GM23248 (cell line): ENCODE results near the gene GULP1. TPM values are rescaled to one million over a fixed set of nuclear protein-coding genes. Genes with fewer than 3 reads are reported as not detected.

Experiments
- DNase-seq: peaks from one replicate; pipeline ENCODE4 v3.0.0-alpha.2; 2015
- H2AFZ ChIP-seq: fragments of 200-600 bp; sonication (generic); 2 replicates; pipeline ENCODE4 v1.6.1; 2016; ENCODE audit warnings: antibody characterized with exemption
- H3F3A ChIP-seq: fragments of 200-600 bp; sonication (generic); 2 replicates; pipeline ENCODE4 v1.6.1; 2016; ENCODE audit warnings: mild to moderate bottlenecking, antibody characterized with exemption, mixed run types; ENCODE audit not compliant: insufficient read depth
- H3K27ac ChIP-seq: fragments of 200-600 bp; sonication (generic); 2 replicates; pipeline ENCODE4 v1.5.1; 2016; ENCODE audit warnings: mild to moderate bottlenecking
- H3K27me3 ChIP-seq: fragments of 200-600 bp; sonication (generic); replicated peaks from 2 replicates; pipeline ENCODE4 v1.6.1; 2016; ENCODE audit warnings: mild to moderate bottlenecking; ENCODE audit not compliant: insufficient read depth
- H3K36me3 ChIP-seq: fragments of 200-600 bp; sonication (generic); 2 replicates; pipeline ENCODE4 v1.6.1; 2016; ENCODE audit warnings: low read depth, mild to moderate bottlenecking
- H3K4me1 ChIP-seq: fragments of 200-600 bp; sonication (generic); 2 replicates; pipeline ENCODE4 v1.6.1; 2016; ENCODE audit warnings: mild to moderate bottlenecking; ENCODE audit not compliant: insufficient read depth
- H3K4me2 ChIP-seq: fragments of 200-600 bp; sonication (generic); one replicate; pipeline ENCODE4 v1.6.1; 2016; ENCODE audit warnings: mild to moderate bottlenecking; ENCODE audit not compliant: unreplicated experiment
- H3K4me3 ChIP-seq: fragments of 200-600 bp; sonication (generic); 2 replicates; pipeline ENCODE4 v1.5.1; 2016; ENCODE audit warnings: mild to moderate bottlenecking
- H3K79me2 ChIP-seq: fragments of 200-600 bp; sonication (generic); 2 replicates; pipeline ENCODE4 v1.6.1; 2016; ENCODE audit warnings: mild to moderate bottlenecking; ENCODE audit not compliant: insufficient read depth
- H3K9ac ChIP-seq: fragments of 200-600 bp; sonication (generic); 2 replicates; pipeline ENCODE4 v1.6.1; 2016; ENCODE audit warnings: mild to moderate bottlenecking
- H3K9me2 ChIP-seq: fragments of 200-600 bp; sonication (generic); 2 replicates; pipeline ENCODE4 v1.6.1; 2016; ENCODE audit warnings: mixed run types, mild to moderate bottlenecking, moderate library complexity; ENCODE audit not compliant: insufficient read depth
- H3K9me3 ChIP-seq: fragments of 200-600 bp; sonication (generic); one replicate; pipeline ENCODE4 v1.6.1; 2017; ENCODE audit warnings: low read depth
- H4K20me1 ChIP-seq: fragments of 200-600 bp; sonication (generic); 2 replicates; pipeline ENCODE4 v1.6.0; 2016; ENCODE audit not compliant: insufficient read depth
- EZH2 ChIP-seq: fragments of 200-600 bp; sonication (generic); IDR thresholded peaks from 2 replicates; pipeline ENCODE4 v1.6.1; 2018; ENCODE audit warnings: antibody characterized with exemption, mild to moderate bottlenecking; ENCODE audit not compliant: insufficient read depth, poor library complexity, severe bottlenecking
- EZH2phosphoT487 ChIP-seq: fragments of 200-600 bp; sonication (generic); IDR thresholded peaks from 2 replicates; pipeline ENCODE4 v1.6.1; 2018; ENCODE audit warnings: antibody characterized with exemption, moderate library complexity, mild to moderate bottlenecking, low read depth; ENCODE audit not compliant: insufficient read depth
- WGBS, 2 experiments: methylation state at CpG; one replicate each; pipeline ENCODE4 v1.1.6; 2015 to 2017; ENCODE audit warnings: low lambda C conversion rate in 2 of 2, low coverage in 1 of 2; ENCODE audit errors: missing lambda C conversion rate in 2 of 2; 5-methylcytosine and 5-hydroxymethylcytosine counted together
- in situ Hi-C: fragments of 300-500 bp; cut with MboI; formaldehyde crosslinking; loops from 2 replicates; pipeline ENCODE4 v1.15.0; 2020
- polyA plus RNA-seq: library from polyadenylated mRNA; unstranded; fragments of >200 nt; fragmentation: Nextera tagmentation; extraction: Ambion mirVana; gene quantifications from 2 replicates; pipeline ENCODE4 v1.2.1, GENCODE V29; 2016
- total RNA-seq: library from RNA; depleted of rRNA; stranded (reverse); fragments of >200 nt; shearing (Covaris generic); gene quantifications from 2 replicates; pipeline ENCODE4 v1.2.3, GENCODE V29; 2014

GULP1 gene
- total and polyA plus RNA-seq, 2 experiments from 2014 or later = 6.1 to 11.9 TPM

DNA sequence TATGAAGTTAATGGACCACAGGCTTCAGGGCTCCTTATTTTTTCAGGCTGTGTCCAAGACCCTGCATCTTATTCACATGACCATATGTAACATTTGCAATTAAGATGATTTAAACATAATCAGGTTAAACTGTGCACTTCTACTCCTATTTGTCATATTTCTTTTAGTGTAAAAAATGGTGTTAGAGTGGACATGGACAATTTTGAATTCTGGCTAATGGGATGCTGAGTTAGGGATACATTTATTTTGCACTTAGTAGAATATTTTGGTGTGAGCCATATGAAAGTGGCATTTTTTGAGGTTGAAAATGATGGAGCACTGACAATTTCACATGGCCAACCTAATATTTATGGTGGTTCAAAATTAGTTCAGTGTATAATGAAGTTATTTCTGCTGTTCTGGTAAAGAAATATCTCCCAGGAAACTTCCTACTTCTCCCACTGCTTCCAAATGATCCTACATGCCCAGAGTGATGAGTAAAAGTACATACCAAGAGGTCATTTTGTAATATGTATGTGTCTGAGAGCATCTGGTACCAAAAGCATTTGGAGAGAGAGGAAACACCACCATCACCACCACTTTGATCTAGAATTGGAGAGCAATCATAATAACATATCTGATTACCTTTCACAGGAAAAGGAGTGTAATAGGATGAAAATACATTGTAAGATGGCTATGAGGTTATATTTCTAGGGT lies 36.0 kb downstream of the GULP1 start:
- Histone ChIP-seq H3K4me1 (peaks cover 17% of the 10 kb centered on the region), H3K36me3 (no peaks in the 10 kb centered on the region), H3K9me3 (no peaks in the 10 kb centered on the region), H3K4me2 (no peak overlapping the region), H4K20me1 (no peaks in the 10 kb centered on the region), H3K9me2 (no peaks in the 10 kb centered on the region), H3K79me2 (no peaks in the 10 kb centered on the region), H3K27me3 (no peaks in the 10 kb centered on the region), H3K4me3 (no peak overlapping the region), H3K9ac (no peak overlapping the region), H3F3A (peaks cover 9% of the 10 kb centered on the region; the same call in 1 of the 2 replicates), H2AFZ (no peak overlapping the region), H3K27ac (no peak overlapping the region)
- TF ChIP-seq EZH2 (no peak), EZH2phosphoT487 (no peak)
- no peak for DNase-seq
- in situ Hi-C loops = no loop called here

DNA sequence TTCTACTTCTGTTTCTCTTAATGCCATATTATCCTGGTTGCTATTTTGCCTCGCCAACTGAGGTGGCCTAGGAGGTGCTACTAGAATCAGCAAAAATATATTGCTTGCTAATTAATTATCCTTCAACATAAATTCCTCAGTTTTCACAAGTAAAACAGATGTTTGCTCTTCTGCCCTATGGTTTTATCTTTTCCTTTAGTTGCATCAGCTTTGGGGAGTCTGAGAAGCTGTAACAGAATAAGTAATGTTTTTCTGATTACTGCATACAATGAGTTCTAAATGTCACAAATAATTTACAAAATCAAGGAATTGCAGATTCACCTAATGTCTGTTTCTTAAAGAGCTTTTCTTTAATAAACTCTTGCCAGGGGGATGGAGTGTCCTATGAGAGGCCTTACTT lies 36.7 kb downstream of the GULP1 start:
- H3K9me2 ChIP-seq = no peaks in the 10 kb centered on the region
- TF ChIP-seq EZH2phosphoT487 = no peak
- no peak for TF ChIP-seq EZH2
- no peak overlapping the region for H3K4me2 ChIP-seq
- no peaks in the 10 kb centered on the region for H3K79me2 ChIP-seq
- 0 out of 2 replicates have a peak, but pooled peaks cover 4% of the 10 kb centered on the region for H3F3A ChIP-seq
- H2AFZ ChIP-seq = no peak overlapping the region
- H3K36me3 ChIP-seq = no peaks in the 10 kb centered on the region
- in situ Hi-C loops = no loop called here
- no peak overlapping the region for H3K4me3 ChIP-seq
- DNase-seq = no peak
- H3K9ac ChIP-seq = no peak overlapping the region
- no peak overlapping the region for H3K27ac ChIP-seq
- no peaks in the 10 kb centered on the region for H4K20me1 ChIP-seq
- no peaks in the 10 kb centered on the region for H3K9me3 ChIP-seq
- WGBS, 2 experiments = 97 to 100% methylated on average over 1 of the region's 1 CpG
- no peaks in the 10 kb centered on the region for H3K27me3 ChIP-seq
- peaks cover 10% of the 10 kb centered on the region for H3K4me1 ChIP-seq

DNA sequence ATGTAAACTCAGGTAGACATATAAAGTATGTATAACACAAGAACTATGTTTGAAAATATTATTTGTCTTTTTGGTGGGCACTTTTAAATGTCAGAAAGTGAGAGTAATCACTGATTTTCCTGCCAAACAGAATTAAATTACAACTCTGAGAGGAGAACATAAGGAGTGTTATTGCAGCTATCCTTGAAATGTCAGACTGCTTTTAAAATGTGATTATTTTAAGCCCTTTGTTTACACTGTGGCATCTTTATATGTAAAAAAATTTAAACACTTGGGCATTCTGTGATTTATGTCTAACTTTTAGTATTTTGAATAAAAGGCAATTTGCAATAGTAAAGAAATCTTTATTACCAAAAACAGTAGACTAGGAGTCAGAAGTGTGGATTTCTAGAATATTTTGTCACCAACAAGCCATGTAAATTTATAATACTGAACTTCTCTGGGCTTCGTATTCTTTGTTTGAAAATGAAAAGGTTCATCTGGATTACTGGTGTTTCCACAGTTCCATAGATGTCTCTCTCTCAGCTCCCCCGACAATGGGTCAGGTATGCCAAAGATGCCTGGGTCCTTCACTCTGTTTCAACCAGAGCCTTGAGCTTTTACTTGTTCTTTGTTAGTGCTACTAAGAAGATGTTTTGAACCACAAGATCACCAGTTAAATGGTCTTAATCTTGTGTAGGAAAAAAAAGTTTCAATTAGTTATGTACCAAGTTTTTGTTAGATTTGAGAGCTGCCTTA lies 38.8 kb downstream of the GULP1 start:
- no peak for DNase-seq
- Histone ChIP-seq H3K36me3 (no peaks in the 10 kb centered on the region), H3K4me3 (no peak overlapping the region), H3K4me1 (no peaks in the 10 kb centered on the region), H3K9me3 (no peaks in the 10 kb centered on the region), H3F3A (no peaks in the 10 kb centered on the region), H2AFZ (no peak overlapping the region), H3K79me2 (no peaks in the 10 kb centered on the region), H3K9me2 (no peaks in the 10 kb centered on the region), H3K9ac (no peak overlapping the region), H3K27ac (no peak overlapping the region), H3K27me3 (no peaks in the 10 kb centered on the region), H3K4me2 (no peak overlapping the region), H4K20me1 (no peaks in the 10 kb centered on the region)
- 79 to 93% methylated on average over 2 of the region's 2 CpGs for WGBS, 2 experiments
- TF ChIP-seq EZH2phosphoT487 = no peak
- TF ChIP-seq EZH2 = no peak
- in situ Hi-C loops = no loop called here

DNA sequence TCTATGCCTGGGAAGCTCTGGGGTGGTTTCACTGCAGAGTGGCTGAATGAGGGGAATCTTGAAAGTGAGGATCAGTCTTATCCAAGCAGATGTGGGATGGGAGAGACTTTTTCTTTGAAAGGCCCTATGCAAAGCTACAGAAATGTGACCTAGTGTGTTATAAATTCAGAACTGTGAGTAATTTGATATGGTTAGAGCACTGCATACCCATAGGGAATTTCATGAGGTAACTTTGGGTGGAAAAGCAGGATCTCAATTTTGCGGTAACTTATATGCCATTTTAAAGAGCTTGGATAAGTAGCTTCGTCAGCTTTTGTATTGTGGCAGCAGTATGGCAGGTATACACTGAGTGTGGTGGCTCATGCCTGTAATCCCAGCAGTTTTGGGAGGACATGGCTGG lies 40.9 kb downstream of the GULP1 start:
- Histone ChIP-seq H2AFZ (no peak overlapping the region), H3K36me3 (no peaks in the 10 kb centered on the region), H3K4me3 (no peak overlapping the region), H4K20me1 (no peaks in the 10 kb centered on the region), H3K27ac (no peak overlapping the region), H3K9me3 (no peaks in the 10 kb centered on the region), H3F3A (no peaks in the 10 kb centered on the region), H3K27me3 (no peaks in the 10 kb centered on the region), H3K79me2 (no peaks in the 10 kb centered on the region), H3K4me1 (no peaks in the 10 kb centered on the region), H3K9me2 (no peaks in the 10 kb centered on the region), H3K4me2 (no peak overlapping the region), H3K9ac (no peak overlapping the region)
- 94 to 100% methylated on average over 2 of the region's 2 CpGs for WGBS, 2 experiments
- no peak for TF ChIP-seq EZH2
- no peak for TF ChIP-seq EZH2phosphoT487
- DNase-seq = no peak
- in situ Hi-C loops = no loop called here
